Tibial nerve (tissue), 4 donors: Measurements from ENCODE around the gene RGS6. TPM values are rescaled to one million over a fixed set of nuclear protein-coding genes. Genes with fewer than 3 reads are reported as not detected.

Experiments
- DNase-seq, 2 donors: peaks; one replicate each; pipeline ENCODE4 v3.0.0-alpha.2; 2019; ENCODE audit warnings: low spot score in 2 of 2
- H3K27ac ChIP-seq, 4 donors: fragments of 200-600 bp; sonication (generic) in 3 of 4; one replicate each; pipeline ENCODE4 v1.5.1; 2017 to 2019; ENCODE audit warnings: mild to moderate bottlenecking in 1 of 4
- H3K27me3 ChIP-seq, 2 donors: fragments of 200-600 bp; sonication (generic) in 1 of 2; one replicate each; pipeline versions ENCODE4 v1.5.1 to v1.6.0; 2017 to 2019
- H3K36me3 ChIP-seq, 3 donors: fragments of 200-600 bp; sonication (generic); one replicate each; pipeline ENCODE4 v1.5.1; 2018 to 2019
- H3K4me1 ChIP-seq, 4 donors: fragments of 200-600 bp; sonication (generic) in 3 of 4; one replicate each; pipeline ENCODE4 v1.5.1; 2017 to 2019
- H3K4me3 ChIP-seq, 4 donors: fragments of 200-600 bp; sonication (generic) in 3 of 4; one replicate each; pipeline ENCODE4 v1.5.1; 2017 to 2019; ENCODE audit warnings: mild to moderate bottlenecking in 1 of 4, moderate library complexity in 1 of 4
- H3K9me3 ChIP-seq, 4 donors: fragments of 200-600 bp; sonication (generic) in 3 of 4; one replicate each; pipeline ENCODE4 v1.5.1; 2017 to 2019
- EP300 ChIP-seq, 2 donors: sonication (generic); formaldehyde crosslinking; IDR thresholded peaks; one replicate each; pipeline ENCODE4 v1.6.1; 2017; ENCODE audit warnings: antibody characterized with exemption in 2 of 2, mild to moderate bottlenecking in 1 of 2
- POLR2A ChIP-seq, 2 donors: fragments of 450-650 bp; IDR thresholded peaks; one replicate each; pipeline ENCODE4 v1.6.1; 2017; ENCODE audit warnings: antibody characterized with exemption in 2 of 2, mild to moderate bottlenecking in 2 of 2, moderate library complexity in 2 of 2
- WGBS, 2 donors: methylation state at CpG; one replicate each; pipeline ENCODE4 v1.1.5; 2018; 5-methylcytosine and 5-hydroxymethylcytosine counted together
- total RNA-seq, 4 donors: library from RNA; depleted of rRNA; stranded (reverse); fragments of >200 nt; gene quantifications; one replicate each; pipeline ENCODE4 v1.1.0, GENCODE V29; 2016
- TF ChIP-seq, protein P1 (sequence below), 5 experiments: fragments of 200-600 bp in 3 of 5; fragments of 450-650 bp in 2 of 5; sonication (generic) in 3 of 5; IDR thresholded peaks; one replicate each; pipeline ENCODE4 v1.5.1; 2016 to 2019; ENCODE audit warnings: antibody characterized with exemption in 5 of 5, mild to moderate bottlenecking in 3 of 5, moderate library complexity in 2 of 5

Gene RGS6
- total RNA-seq, 4 donors from 2014 or later = 43.5 to 67.2 (median 54.7) TPM

GRCh38 chr14:72045885-72046284, 113.7 kb downstream of the RGS6 start:
- WGBS, 2 donors = 90 to 92% methylated on average over 7 of the region's 7 CpGs

DNA sequence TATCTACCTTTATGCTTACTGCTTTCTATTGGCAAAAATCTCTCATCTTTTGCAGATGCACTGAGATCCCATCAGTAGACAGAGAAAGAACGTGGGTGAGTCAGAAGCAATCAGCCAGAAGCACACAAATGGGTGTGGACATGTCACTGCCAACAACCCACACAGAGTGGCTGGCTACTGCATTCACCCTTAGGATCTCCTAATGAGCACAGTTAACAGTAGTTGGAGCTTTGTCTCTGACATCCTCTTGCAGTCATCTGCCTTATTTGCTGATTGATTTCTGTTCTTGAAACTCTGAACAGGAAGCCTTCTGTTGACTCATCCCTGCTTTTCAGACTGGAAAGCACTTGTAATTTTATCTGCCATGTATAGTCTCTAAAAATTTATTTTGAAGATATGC, 117.2 kb downstream of the RGS6 start:
- TF ChIP-seq, protein P1, sequence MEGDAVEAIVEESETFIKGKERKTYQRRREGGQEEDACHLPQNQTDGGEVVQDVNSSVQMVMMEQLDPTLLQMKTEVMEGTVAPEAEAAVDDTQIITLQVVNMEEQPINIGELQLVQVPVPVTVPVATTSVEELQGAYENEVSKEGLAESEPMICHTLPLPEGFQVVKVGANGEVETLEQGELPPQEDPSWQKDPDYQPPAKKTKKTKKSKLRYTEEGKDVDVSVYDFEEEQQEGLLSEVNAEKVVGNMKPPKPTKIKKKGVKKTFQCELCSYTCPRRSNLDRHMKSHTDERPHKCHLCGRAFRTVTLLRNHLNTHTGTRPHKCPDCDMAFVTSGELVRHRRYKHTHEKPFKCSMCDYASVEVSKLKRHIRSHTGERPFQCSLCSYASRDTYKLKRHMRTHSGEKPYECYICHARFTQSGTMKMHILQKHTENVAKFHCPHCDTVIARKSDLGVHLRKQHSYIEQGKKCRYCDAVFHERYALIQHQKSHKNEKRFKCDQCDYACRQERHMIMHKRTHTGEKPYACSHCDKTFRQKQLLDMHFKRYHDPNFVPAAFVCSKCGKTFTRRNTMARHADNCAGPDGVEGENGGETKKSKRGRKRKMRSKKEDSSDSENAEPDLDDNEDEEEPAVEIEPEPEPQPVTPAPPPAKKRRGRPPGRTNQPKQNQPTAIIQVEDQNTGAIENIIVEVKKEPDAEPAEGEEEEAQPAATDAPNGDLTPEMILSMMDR (IDR thresholded peaks at IDR 0.05) = no peak
- TF ChIP-seq EP300 (IDR thresholded peaks at IDR 0.05) (no peak), POLR2A (IDR thresholded peaks at IDR 0.05) (no peak)

More at GRCh38 chr14:72045885-72046284, 113.7 kb downstream of the RGS6 start:
- Histone ChIP-seq H3K9me3 (peaks cover 0 to 4% (median 0%) of the 10 kb centered on the region in 4 donors), H3K27ac (no peak overlapping the region), H3K4me3 (no peak overlapping the region), H3K4me1 (no peaks in the 10 kb centered on the region), H3K36me3 (no peaks in the 10 kb centered on the region), H3K27me3 (no peaks in the 10 kb centered on the region)
- TF ChIP-seq EP300 (IDR thresholded peaks at IDR 0.05) = no peak
- no peak for TF ChIP-seq POLR2A (IDR thresholded peaks at IDR 0.05)
- TF ChIP-seq, protein P1 (IDR thresholded peaks at IDR 0.05) = no peak
- no peak for DNase-seq

DNA sequence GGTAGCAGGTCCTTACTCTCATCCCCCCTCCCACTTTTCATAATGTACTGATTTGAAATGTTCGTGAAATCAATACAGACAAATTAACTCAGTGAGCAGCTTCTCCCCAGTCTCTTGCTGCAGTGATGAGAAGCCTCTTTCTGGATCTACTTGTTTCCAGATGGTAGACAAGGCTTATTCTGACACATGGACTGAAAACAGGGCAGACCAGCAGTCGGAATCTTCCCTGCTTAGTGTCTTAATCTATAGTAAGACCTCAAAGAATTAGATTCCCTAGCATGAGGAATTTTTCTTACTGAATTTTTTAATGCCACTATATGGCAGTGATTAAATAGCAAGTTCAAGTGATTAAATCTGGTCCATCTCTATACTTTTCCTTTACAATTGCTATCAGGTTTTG, 120.1 kb downstream of the RGS6 start:
- Histone ChIP-seq H3K27me3 (no peaks in the 10 kb centered on the region), H3K9me3 (no peaks in the 10 kb centered on the region), H3K36me3 (no peaks in the 10 kb centered on the region), H3K27ac (no peak overlapping the region), H3K4me1 (no peaks in the 10 kb centered on the region), H3K4me3 (no peak overlapping the region)
- WGBS, 2 donors = 65 to 67% methylated on average over 2 of the region's 2 CpGs
- no peak for TF ChIP-seq POLR2A (IDR thresholded peaks at IDR 0.05)
- TF ChIP-seq, protein P1 (IDR thresholded peaks at IDR 0.05) = no peak
- no peak for TF ChIP-seq EP300 (IDR thresholded peaks at IDR 0.05)
- DNase-seq = no peak

More for the DNA sequence above, 117.2 kb downstream of the RGS6 start:
- H3K36me3 ChIP-seq = no peaks in the 10 kb centered on the region
- H3K27me3 ChIP-seq = no peaks in the 10 kb centered on the region
- no peak overlapping the region for H3K27ac ChIP-seq
- WGBS, 2 donors = 29 to 43% methylated on average over 1 of the region's 1 CpG
- no peaks in the 10 kb centered on the region for H3K4me1 ChIP-seq
- H3K4me3 ChIP-seq = no peak overlapping the region
- no peaks in the 10 kb centered on the region for H3K9me3 ChIP-seq
- DNase-seq = no peak

DNA sequence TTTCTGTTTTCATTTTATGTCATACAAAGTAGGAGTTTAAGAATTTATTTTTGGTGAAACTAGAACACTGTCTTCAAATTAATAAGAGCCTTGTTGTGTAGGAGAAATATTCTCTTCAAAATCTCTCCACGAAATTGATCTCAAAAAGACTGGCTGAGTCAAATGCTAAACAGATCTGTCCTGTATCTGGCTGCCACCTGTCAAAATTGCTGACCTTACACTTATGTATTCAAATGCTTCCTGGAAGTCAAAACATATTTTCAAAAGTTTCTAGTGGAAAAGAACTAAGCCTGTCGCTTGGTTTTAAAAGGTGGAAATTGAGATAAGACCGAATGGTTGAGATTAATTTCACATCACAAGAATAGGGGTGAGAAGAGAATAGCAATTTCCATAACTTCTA, 121.4 kb downstream of the RGS6 start:
- TF ChIP-seq EP300 (IDR thresholded peaks at IDR 0.05) (no peak), POLR2A (IDR thresholded peaks at IDR 0.05) (no peak)
- TF ChIP-seq, protein P1 (IDR thresholded peaks at IDR 0.05) = no peak
- Histone ChIP-seq H3K4me1 (no peaks in the 10 kb centered on the region), H3K9me3 (no peaks in the 10 kb centered on the region), H3K27me3 (no peaks in the 10 kb centered on the region), H3K36me3 (no peaks in the 10 kb centered on the region), H3K27ac (no peak overlapping the region), H3K4me3 (no peak overlapping the region)
- DNase-seq = no peak
- WGBS, 2 donors = 77 to 81% methylated on average over 3 of the region's 3 CpGs

DNA sequence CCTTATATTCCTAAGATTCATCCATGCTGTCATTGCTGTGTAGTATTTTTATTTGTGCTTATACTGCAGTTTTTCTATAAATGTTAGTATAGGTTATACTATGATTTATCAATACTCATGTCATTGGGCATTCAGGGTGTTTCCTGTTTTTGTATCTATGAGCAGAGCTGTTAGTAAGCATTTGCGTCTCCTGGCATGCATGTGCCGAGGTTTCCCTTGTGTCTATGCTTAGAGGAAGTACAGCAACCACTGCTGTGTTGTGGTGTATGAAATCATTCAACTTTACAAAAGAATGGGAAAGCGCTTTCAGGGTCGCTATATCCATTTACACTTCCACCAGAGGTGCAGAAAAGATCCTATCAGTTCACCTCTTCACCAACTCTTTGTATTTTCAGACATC, 122.7 kb downstream of the RGS6 start:
- WGBS, 2 donors = 61 to 63% methylated on average over 4 of the region's 4 CpGs
- TF ChIP-seq, protein P1 (IDR thresholded peaks at IDR 0.05) = no peak
- TF ChIP-seq POLR2A (IDR thresholded peaks at IDR 0.05) = no peak
- no peak for TF ChIP-seq EP300 (IDR thresholded peaks at IDR 0.05)
- H3K4me1 ChIP-seq = no peaks in the 10 kb centered on the region
- no peaks in the 10 kb centered on the region for H3K27me3 ChIP-seq
- H3K4me3 ChIP-seq = no peak overlapping the region
- H3K9me3 ChIP-seq = no peaks in the 10 kb centered on the region
- H3K27ac ChIP-seq = no peak overlapping the region
- DNase-seq = no peak
- H3K36me3 ChIP-seq = no peaks in the 10 kb centered on the region
